Activated T-cell treated with anti-CD3 and anti-CD28 coated beads for 48 hours (primary cell): ENCODE results near the gene DEFB116.
"Not testable (repeated sequence)": the region's sequence is repeated elsewhere in the genome, so short reads cannot be mapped to it uniquely, and the experiment has no call there.

Experiments used
- DNase-seq: peaks from one replicate; pipeline ENCODE4 v3.0.0-alpha.2; 2020; ENCODE audit warnings: low read depth

DEFB116 gene

GRCh38 chr20:31308535-31309162 is at the start of gene DEFB116:
Gene DEFB116 (minus strand): TSS chr20:31308585. CDS start chr20:31308585, 0 bp downstream.
- DNase-seq: no peak

DNA sequence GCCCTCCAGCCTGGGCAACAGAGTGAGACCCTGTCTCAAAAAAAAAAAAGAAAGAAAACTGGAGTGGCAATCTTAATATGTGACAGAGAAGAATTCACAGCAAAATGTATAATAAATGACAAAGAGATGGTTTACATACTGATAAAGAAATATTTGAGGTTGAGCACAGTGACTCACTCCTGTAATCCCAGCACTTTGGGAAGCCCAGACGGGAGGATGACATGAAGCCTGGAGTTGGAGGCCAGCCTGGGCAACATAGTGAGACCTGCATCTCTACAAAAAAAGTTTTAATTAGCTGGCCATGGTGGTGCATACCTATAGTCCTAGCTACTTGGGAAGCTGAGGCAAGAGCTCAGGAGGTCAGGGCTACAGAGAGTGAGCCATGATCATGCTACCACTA is 47.6 kb upstream of the DEFB116 start:
- DNase-seq: no peak

DNA sequence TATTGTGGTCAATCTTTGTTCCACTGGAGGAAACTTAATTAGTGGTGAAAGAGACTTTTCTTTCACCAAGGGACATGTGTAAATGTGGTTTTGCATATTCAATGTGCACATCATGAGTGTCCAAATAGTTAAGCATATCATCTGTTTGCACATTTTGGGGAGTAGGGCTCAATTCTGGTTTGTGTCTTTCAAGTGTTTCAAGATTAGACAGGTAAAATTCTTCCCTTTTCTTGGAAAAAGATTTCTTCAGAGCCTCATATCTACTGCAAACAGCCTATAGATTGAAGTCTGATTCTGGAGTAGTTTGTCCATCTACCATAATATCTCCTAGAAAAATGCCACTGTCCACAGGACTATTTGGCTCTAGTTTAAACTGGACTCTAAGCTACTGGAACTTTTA is 33.1 kb upstream of the DEFB116 start:
- DNase-seq: no peak

DNA sequence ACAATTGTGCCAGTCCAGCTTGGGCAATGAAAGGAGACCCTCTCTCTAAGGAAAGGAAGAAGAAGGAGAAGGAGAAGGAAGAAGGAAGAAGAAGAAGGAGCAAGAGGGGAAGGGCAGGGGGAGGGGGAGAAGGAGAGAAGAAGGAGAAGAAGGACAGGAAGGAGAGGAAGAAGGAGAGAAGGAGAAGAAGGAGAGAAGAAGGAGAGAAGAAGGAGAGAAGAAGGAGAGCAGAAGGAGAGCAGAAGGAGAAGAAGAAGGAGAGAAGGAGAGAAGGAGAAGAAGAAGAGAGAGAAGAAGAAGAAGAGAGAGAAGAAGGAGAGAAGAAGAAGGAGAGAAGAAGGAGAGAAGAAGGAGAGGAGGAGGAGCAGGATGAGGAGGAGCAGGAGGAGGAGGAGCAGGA is 22.5 kb upstream of the DEFB116 start:
- DNase-seq: no peak

DNA sequence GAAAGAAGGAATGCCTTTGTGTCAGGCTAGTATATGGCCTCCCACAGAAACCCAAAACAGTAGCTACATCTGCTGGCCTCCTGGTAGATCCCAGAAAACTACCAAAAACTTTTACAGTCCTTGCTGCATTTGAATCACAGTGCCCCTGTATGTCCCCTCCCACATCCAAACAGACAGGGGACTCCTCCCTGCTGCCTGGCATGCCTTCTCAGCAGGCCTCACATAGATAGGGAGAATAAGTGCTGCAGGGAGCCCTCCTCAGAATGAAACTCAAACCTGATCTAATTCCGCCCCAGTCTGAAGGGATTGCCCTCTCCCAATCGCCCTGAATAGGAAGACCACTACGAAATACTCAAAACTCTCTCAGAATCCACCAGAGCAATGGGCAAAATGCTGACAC is 14.1 kb upstream of the DEFB116 start:
- DNase-seq: no peak

GRCh38 chr20:31284964-31285363 is 23.4 kb downstream of the DEFB116 start:
- not testable (repeated sequence) for DNase-seq

- DNase-seq: no peak
These were observed 30.2 kb downstream of the DEFB116 start for GRCh38 chr20:31278178-31278577.

DNA sequence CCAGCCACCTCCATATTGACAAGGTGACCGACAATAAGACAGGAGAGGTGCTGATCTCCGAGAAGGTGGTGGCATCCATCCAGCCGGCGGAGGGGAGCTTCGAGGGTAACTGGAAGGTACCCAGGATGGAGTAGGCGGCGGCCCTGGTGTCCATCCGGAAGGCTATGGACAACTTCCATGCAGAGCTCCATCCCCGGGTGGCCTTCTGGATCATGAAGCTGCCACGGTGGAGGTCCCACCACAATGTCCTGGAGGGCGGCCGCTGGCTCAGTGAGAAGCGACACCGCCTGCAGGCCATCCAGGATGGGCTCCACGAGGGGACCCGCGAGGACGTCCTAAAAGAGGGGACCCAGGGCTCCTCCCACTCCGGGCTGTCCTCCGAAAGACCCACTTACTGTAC is 33.9 kb downstream of the DEFB116 start:
- DNase-seq: no peak

DNA sequence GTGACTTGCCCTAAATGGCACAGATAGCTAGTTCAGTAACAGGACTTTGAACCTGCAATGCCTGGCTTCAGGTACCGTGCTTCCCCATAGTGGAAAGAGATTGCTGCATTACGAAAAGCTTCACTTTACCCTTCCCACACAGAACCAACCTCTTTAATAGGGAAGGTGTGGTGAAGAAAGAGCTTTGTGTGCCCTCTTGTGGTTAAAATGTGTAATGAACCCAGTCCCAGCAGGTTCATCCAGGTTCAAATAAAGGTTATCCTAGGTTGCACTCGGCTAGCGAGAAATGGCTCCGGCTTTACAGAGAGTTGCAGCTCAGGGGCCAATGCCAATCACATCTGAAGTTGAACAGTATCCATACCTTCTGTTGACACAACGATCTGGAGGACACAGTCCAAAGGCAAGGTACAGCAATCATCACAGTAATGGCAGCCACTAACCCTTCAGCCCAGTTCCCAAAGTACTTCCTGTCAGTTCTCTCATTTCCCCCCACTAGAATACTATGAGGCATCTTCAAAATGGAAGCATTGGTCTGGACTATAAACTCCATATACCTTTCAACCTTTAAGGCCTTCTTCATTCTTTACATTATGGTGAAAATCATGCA is 48.0 kb downstream of the DEFB116 start:
- DNase-seq: no peak

GRCh38 chr20:31257364-31257763 is 51.0 kb downstream of the DEFB116 start, which contains the start of gene DEFB115:
Gene DEFB115 (plus strand): TSS chr20:31257664. CDS start chr20:31257664, 0 bp downstream.
- no peak for DNase-seq

- DNase-seq: no peak
These were observed 51.4 kb downstream of the DEFB116 start for GRCh38 chr20:31256959-31257358.
